Brain microvascular endothelial cell (primary cell): ENCODE data around the gene NFYA.

ENCODE experiments used
- DNase-seq: peaks from one replicate; pipeline ENCODE4 v3.0.0-alpha.2; 2020
- H3K27ac ChIP-seq: fragments of 250-450 bp; sonication (Bioruptor Pico); 2 replicates; pipeline ENCODE4 v1.5.1; 2020; ENCODE audit warnings: mild to moderate bottlenecking, moderate library complexity
- H3K27me3 ChIP-seq: fragments of 250-450 bp; sonication (Bioruptor Pico); replicated peaks from 2 replicates; pipeline ENCODE4 v1.5.1; 2020; ENCODE audit warnings: mild to moderate bottlenecking
- H3K36me3 ChIP-seq: fragments of 250-450 bp; sonication (Bioruptor Pico); replicated peaks from 2 replicates; pipeline ENCODE4 v1.5.1; 2020; ENCODE audit warnings: mild to moderate bottlenecking
- H3K4me3 ChIP-seq: 2 replicates; pipeline ENCODE4 v1.5.1; 2011; ENCODE audit warnings: low read depth, mild to moderate bottlenecking, control low read depth, low read length, moderate library complexity
- in situ Hi-C: cut with HindIII; loops from 2 replicates; pipeline ENCODE4 v1.10.0; 2017; ENCODE audit warnings: low sequenced_read_pairs, low pct_ligation_motif_present
- TF ChIP-seq, protein P1 (sequence below): IDR thresholded peaks from 2 replicates; pipeline ENCODE4 v1.5.1; 2011; ENCODE audit warnings: low read depth, mild to moderate bottlenecking, moderate library complexity, low read length, control low read depth, inconsistent platforms; ENCODE audit errors: missing control alignments

Gene NFYA

DNA sequence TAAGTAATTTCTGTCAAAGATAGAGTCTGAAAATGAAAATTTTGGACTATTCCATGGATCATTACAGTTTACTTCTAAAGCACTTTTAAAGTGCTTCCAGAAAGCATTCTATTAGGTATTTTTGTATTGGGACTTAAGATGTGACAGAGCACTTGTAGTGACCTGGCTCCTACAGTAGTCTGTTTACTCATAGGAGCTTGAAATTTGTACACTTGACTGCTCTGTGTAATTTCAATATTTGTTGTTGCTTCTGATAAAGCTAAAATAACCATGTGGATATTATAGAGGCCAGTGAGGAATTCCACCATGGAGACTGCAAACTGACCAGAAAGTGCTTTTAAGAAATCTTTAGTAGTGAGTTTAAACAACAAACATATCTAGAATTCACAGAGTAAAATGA, 10.3 kb downstream of the NFYA start:
- in situ Hi-C loops = no loop called here
- Histone ChIP-seq H3K27ac (no peak overlapping the region), H3K27me3 (no peaks in the 10 kb centered on the region), H3K36me3 (peaks cover 17% of the 10 kb centered on the region), H3K4me3 (no peak overlapping the region)
- TF ChIP-seq, protein P1, sequence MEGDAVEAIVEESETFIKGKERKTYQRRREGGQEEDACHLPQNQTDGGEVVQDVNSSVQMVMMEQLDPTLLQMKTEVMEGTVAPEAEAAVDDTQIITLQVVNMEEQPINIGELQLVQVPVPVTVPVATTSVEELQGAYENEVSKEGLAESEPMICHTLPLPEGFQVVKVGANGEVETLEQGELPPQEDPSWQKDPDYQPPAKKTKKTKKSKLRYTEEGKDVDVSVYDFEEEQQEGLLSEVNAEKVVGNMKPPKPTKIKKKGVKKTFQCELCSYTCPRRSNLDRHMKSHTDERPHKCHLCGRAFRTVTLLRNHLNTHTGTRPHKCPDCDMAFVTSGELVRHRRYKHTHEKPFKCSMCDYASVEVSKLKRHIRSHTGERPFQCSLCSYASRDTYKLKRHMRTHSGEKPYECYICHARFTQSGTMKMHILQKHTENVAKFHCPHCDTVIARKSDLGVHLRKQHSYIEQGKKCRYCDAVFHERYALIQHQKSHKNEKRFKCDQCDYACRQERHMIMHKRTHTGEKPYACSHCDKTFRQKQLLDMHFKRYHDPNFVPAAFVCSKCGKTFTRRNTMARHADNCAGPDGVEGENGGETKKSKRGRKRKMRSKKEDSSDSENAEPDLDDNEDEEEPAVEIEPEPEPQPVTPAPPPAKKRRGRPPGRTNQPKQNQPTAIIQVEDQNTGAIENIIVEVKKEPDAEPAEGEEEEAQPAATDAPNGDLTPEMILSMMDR = no peak
- no peak for DNase-seq

DNA sequence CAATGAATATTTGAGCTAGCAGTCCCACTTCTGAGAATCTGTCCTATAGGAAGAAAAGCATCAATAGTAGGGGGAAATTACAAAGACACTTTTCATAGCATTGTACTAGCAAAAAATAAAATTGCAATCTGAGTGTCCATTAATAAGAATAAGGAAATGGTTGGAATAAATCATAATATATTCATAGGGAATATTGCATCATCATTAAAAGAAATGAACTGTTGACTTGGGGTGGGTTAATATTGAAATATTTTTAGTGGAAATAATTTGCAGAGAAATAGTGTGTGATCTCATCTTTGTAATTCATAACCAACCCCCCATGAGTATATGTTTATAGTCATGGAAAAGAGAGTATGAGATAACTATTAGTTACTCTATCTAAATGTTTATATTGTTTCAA, 12.4 kb downstream of the NFYA start:
- no peak for DNase-seq
- in situ Hi-C loops = no loop called here
- Histone ChIP-seq H3K36me3 (peaks cover 28% of the 10 kb centered on the region), H3K4me3 (no peak overlapping the region), H3K27me3 (no peaks in the 10 kb centered on the region), H3K27ac (no peak overlapping the region)
- TF ChIP-seq, protein P1 = no peak

DNA sequence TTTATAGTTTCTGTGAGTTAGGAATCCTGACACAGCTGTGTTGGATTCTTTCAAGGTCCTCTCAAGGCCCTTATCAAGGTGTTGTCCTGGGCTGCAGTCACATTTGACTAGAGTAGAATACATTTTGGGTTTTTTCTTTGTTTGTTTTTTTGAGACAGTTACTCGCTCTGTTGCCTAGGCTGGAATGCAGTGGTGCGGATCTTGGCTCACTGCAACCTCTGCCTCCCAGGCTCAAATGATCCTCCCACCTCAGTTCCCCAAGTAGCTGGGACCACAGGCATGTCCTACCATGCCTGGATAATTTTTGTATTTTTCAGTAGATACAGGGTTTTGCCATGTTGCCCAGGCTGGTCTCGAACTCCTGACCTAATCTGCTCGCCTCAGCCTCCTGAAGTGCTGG, 15.7 kb downstream of the NFYA start:
- Histone ChIP-seq H3K27me3 (no peaks in the 10 kb centered on the region), H3K4me3 (no peak overlapping the region), H3K36me3 (peaks cover 38% of the 10 kb centered on the region), H3K27ac (no peak overlapping the region)
- DNase-seq = peak; percentile 4
- in situ Hi-C loops = no loop called here
- TF ChIP-seq, protein P1 = no peak

DNA sequence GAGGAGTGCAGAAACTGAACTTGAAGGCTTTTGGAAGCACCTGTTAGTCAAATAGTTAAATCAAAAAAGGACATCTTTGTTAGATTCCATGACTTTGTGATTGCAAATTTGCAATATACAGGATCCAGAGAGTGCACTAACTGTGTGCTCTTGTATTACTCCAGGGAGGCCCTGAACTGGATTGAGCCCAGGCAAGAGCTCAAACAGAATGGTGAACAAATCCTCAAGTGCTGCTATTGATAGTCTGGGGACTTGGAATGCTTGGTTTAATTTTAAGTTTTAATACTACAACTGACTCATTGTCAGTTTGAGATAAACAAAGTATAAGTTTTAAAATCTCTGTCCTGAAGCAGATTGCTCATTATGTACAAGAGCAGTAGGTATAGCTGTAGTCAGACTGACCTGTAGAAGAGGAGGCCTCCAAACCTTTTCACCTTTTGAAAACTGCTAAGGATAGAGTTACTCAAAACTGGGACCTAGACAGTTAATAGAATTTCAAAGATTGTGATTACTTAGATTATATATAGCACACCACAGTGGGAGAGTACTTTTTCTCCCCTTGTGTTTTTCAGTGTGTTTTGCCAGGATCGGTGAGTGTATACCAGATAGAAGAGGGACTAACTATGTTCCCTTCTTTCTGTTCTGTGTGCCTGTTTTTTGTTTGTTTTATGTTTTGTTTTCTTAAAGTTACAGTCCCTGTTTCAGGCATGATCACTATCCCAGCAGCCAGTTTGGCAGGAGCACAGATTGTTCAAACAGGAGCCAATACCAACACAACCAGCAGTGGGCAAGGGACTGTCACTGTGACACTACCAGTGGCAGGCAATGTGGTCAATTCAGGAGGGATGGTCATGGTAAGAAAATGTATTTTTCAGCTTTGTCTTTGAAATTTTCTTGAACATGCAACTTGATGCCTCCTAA, 18.3 kb downstream of the NFYA start:
- no peak for DNase-seq
- Histone ChIP-seq H3K27me3 (no peaks in the 10 kb centered on the region), H3K27ac (no peak overlapping the region), H3K4me3 (no peak overlapping the region), H3K36me3 (peaks cover 54% of the 10 kb centered on the region)
- in situ Hi-C loops = no loop called here
- TF ChIP-seq, protein P1 = no peak

DNA sequence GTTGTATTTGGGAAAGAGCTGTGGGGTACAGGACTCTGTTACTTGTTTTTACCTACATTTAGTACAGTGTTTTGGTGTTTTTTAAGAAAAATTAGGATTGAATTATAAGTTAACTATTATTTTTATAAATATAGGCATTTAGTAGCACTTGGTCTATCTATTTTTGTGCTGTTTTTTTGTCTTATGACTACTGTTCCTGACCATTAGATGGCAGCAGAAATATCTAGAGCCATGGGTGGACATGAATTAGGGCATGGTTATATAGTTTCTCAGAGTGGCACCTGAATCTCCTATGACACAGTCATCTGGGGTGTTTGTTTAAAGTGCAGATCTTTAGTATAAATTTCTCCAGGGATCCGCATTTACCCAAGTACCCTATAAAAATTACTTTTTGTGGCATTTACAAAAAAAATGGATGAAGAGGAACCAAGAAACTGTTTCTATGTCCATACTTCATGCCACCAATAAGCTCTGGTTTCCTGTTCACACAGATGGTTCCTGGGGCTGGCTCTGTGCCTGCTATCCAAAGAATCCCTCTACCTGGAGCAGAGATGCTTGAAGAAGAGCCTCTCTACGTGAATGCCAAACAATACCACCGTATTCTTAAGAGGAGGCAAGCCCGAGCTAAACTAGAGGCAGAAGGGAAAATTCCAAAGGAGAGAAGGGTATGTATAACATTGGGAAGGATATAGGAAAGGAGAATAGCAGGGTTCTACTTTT, 19.8 kb downstream of the NFYA start:
- TF ChIP-seq, protein P1 = peak; percentile 51
- in situ Hi-C loops = no loop called here

More for the DNA sequence above, 19.8 kb downstream of the NFYA start:
- Histone ChIP-seq H3K27ac (no peak overlapping the region), H3K36me3 (peaks cover 68% of the 10 kb centered on the region), H3K4me3 (no peak overlapping the region), H3K27me3 (no peaks in the 10 kb centered on the region)
- peak; percentile 11 for DNase-seq
